Liver (tissue), 9 donors: ENCODE results near the gene FLOT1. TPM values are rescaled to one million over a fixed set of nuclear protein-coding genes. Genes with fewer than 3 reads are reported as not detected.

Source experiments
- DNase-seq: peaks from one replicate; pipeline ENCODE4 v3.0.0-alpha.2; 2017; ENCODE audit warnings: low spot score
- H3K27ac ChIP-seq, 2 donors: one replicate each; pipeline ENCODE4 v1.7.0; 2013; ENCODE audit warnings: inconsistent platforms in 2 of 2, low read length in 2 of 2, control low read depth in 1 of 2, low read depth in 1 of 2, mild to moderate bottlenecking in 1 of 2
- H3K27me3 ChIP-seq, 4 donors: one replicate each; pipeline versions ENCODE4 v1.6.1 to v1.7.0; 2013; ENCODE audit warnings: low read length in 3 of 4, inconsistent platforms in 1 of 4, mild to moderate bottlenecking in 1 of 4, moderate library complexity in 1 of 4; ENCODE audit not compliant: control insufficient read depth in 4 of 4, insufficient read depth in 4 of 4
- H3K36me3 ChIP-seq, 4 donors: one replicate each; pipeline versions ENCODE4 v1.6.1 to v1.7.0; 2013; ENCODE audit warnings: low read length in 3 of 4, mild to moderate bottlenecking in 3 of 4, low read depth in 1 of 4, moderate library complexity in 1 of 4; ENCODE audit not compliant: control insufficient read depth in 4 of 4, insufficient read depth in 3 of 4
- H3K4me1 ChIP-seq, 4 donors: one replicate each; pipeline versions ENCODE4 v1.6.1 to v1.7.0; 2013; ENCODE audit warnings: low read length in 3 of 4, mild to moderate bottlenecking in 3 of 4, moderate library complexity in 1 of 4; ENCODE audit not compliant: control insufficient read depth in 4 of 4, insufficient read depth in 4 of 4
- H3K4me3 ChIP-seq, 3 donors: one replicate each; pipeline versions ENCODE4 v1.6.1 to v1.7.0; 2013; ENCODE audit warnings: low read length in 3 of 3, control low read depth in 1 of 3, low read depth in 1 of 3, mild to moderate bottlenecking in 1 of 3
- H3K9ac ChIP-seq, 2 donors: one replicate each; pipeline ENCODE4 v1.7.0; 2013; ENCODE audit warnings: low read length in 2 of 2, mild to moderate bottlenecking in 2 of 2, moderate library complexity in 2 of 2, control low read depth in 1 of 2, low read depth in 1 of 2
- H3K9me3 ChIP-seq, 4 donors: one replicate each; pipeline versions ENCODE4 v1.6.1 to v1.7.0; 2013; ENCODE audit warnings: low read length in 3 of 4; ENCODE audit not compliant: control insufficient read depth in 4 of 4
- CTCF ChIP-seq: fragments of 150-350 bp; IDR thresholded peaks from 2 replicates; pipeline ENCODE4 v1.5.1; 2017; ENCODE audit warnings: improper control_type of control experiment, low read depth, low read length; ENCODE audit not compliant: missing input control
- EGR1 ChIP-seq, 2 donors: IDR thresholded peaks; 2 replicates each; pipeline ENCODE4 v1.6.1; 2016 to 2018; ENCODE audit warnings: antibody characterized with exemption in 2 of 2, low read depth in 2 of 2
- FOXA1 ChIP-seq: IDR thresholded peaks from 2 replicates; pipeline ENCODE4 v1.6.1; 2016; ENCODE audit warnings: antibody characterized with exemption
- FOXA2 ChIP-seq: IDR thresholded peaks from 2 replicates; pipeline ENCODE4 v1.6.1; 2016; ENCODE audit warnings: antibody characterized with exemption
- GABPA ChIP-seq, 2 donors: IDR thresholded peaks in 1 of 2; conservative IDR thresholded peaks in 1 of 2; 2 replicates each; pipeline ENCODE4 v1.6.1; 2016; ENCODE audit warnings: antibody characterized with exemption in 2 of 2, mild to moderate bottlenecking in 1 of 2, moderate library complexity in 1 of 2
- HNF4A ChIP-seq, 2 donors: conservative IDR thresholded peaks; 2 replicates each; pipeline ENCODE4 v1.6.1; 2016; ENCODE audit warnings: antibody characterized with exemption in 2 of 2, mild to moderate bottlenecking in 2 of 2
- HNF4G ChIP-seq: IDR thresholded peaks from 2 replicates; pipeline ENCODE4 v1.6.1; 2016; ENCODE audit warnings: antibody characterized with exemption
- JUND ChIP-seq, 2 donors: IDR thresholded peaks; 2 replicates each; pipeline ENCODE4 v1.6.1; 2016; ENCODE audit warnings: antibody characterized with exemption in 2 of 2
- RAD21 ChIP-seq, 2 donors: IDR thresholded peaks; 2 replicates each; pipeline ENCODE4 v1.6.1; 2016; ENCODE audit warnings: antibody characterized with exemption in 2 of 2, mild to moderate bottlenecking in 2 of 2
- REST ChIP-seq: IDR thresholded peaks from 2 replicates; pipeline ENCODE4 v1.6.1; 2016; ENCODE audit warnings: antibody characterized with exemption, mild to moderate bottlenecking
- RXRA ChIP-seq, 2 donors: IDR thresholded peaks; 2 replicates each; pipeline ENCODE4 v1.6.1; 2017 to 2018; ENCODE audit warnings: antibody characterized with exemption in 2 of 2, mild to moderate bottlenecking in 1 of 2
- SP1 ChIP-seq: IDR thresholded peaks from 2 replicates; pipeline ENCODE4 v1.6.1; 2018; ENCODE audit warnings: antibody characterized with exemption, mild to moderate bottlenecking
- TAF1 ChIP-seq: conservative IDR thresholded peaks from 2 replicates; pipeline ENCODE4 v1.6.1; 2016; ENCODE audit warnings: antibody characterized with exemption, mild to moderate bottlenecking
- YY1 ChIP-seq: IDR thresholded peaks from 2 replicates; pipeline ENCODE4 v1.6.1; 2016; ENCODE audit warnings: antibody characterized with exemption, mild to moderate bottlenecking
- WGBS: extraction: QIAGEN DNeasy Blood & Tissue Kit; methylation state at CpG from one replicate; pipeline ENCODE4 v1.1.7; 2013; 5-methylcytosine and 5-hydroxymethylcytosine counted together
- polyA plus RNA-seq, 2 donors: library from polyadenylated mRNA; stranded (reverse) in 1 of 2; unstranded in 1 of 2; fragments of 200-250 nt in 1 of 2; fragments of >200 nt in 1 of 2; fragmentation: Nextera tagmentation in 1 of 2; extraction: Ambion mirVana in 1 of 2; gene quantifications; one replicate each; pipeline versions ENCODE4 v1.2.1 to v1.2.3, GENCODE V29; 2013 to 2015
- total RNA-seq, 2 donors: library from RNA; depleted of rRNA; stranded (reverse); fragments of >200 nt; gene quantifications; one replicate each; pipeline ENCODE4 v1.2.3, GENCODE V29; 2014
- TF ChIP-seq, protein P1 (sequence below): IDR thresholded peaks from 2 replicates; pipeline ENCODE4 v1.6.1; 2016; ENCODE audit warnings: antibody characterized with exemption
- donor health status: healthy.
- donor health status: healthy.
- donor health status: healthy.
- donor health status: healthy.
- donor health status: healthy.

FLOT1 gene
- total and polyA plus RNA-seq, 4 donors: 38.6 to 99.8 (median 59.5) TPM

DNA sequence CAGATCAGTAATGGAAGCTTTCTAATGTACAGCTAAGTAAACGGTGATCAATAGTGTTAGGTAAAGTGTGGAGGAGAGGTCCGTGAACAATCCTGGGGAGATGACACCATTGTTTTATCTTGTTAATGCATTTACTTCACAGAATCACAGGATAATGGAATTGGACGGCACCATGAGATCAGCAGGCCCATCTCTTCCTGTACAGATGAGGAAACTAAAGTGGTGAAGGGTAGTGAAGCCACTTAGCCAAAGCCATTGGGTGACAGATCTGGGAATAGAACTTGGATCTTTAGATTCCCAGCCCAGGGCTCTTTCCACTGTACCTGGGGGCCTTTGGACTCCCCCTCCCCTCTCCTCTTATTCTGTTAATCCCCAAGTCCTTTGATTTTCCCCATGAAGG, 28.1 kb upstream of the FLOT1 start:
- Histone ChIP-seq H3K27me3 (no peaks in the 10 kb centered on the region), H3K4me1 (peaks cover 0 to 14% (median 8%) of the 10 kb centered on the region in 4 donors), H3K9me3 (no peaks in the 10 kb centered on the region), H3K4me3 (no peak overlapping the region), H3K9ac (no peak overlapping the region), H3K36me3 (no peaks in the 10 kb centered on the region), H3K27ac (no peak overlapping the region)
- TF ChIP-seq SP1 (no peak), HNF4G (no peak), FOXA1 (no peak)
- 93% methylated on average over 3 of the region's 3 CpGs for WGBS
- DNase-seq: no peak

- WGBS: 82% methylated on average over 5 of the region's 5 CpGs
Observed at GRCh38 chr6:30769853-30770524, 27.5 kb upstream of the FLOT1 start.

More at GRCh38 chr6:30769853-30770524, 27.5 kb upstream of the FLOT1 start:
- no peaks in the 10 kb centered on the region for H3K27me3 ChIP-seq
- H3K4me1 ChIP-seq: peaks cover 0 to 14% (median 8%) of the 10 kb centered on the region in 4 donors
- no peaks in the 10 kb centered on the region for H3K36me3 ChIP-seq
- H3K27ac ChIP-seq: no peak overlapping the region
- H3K9ac ChIP-seq: no peak overlapping the region
- DNase-seq: no peak
- no peak overlapping the region for H3K4me3 ChIP-seq
- no peak for TF ChIP-seq SP1
- no peak for TF ChIP-seq RXRA (IDR thresholded peaks at IDR 0.05)
- TF ChIP-seq, protein P1, sequence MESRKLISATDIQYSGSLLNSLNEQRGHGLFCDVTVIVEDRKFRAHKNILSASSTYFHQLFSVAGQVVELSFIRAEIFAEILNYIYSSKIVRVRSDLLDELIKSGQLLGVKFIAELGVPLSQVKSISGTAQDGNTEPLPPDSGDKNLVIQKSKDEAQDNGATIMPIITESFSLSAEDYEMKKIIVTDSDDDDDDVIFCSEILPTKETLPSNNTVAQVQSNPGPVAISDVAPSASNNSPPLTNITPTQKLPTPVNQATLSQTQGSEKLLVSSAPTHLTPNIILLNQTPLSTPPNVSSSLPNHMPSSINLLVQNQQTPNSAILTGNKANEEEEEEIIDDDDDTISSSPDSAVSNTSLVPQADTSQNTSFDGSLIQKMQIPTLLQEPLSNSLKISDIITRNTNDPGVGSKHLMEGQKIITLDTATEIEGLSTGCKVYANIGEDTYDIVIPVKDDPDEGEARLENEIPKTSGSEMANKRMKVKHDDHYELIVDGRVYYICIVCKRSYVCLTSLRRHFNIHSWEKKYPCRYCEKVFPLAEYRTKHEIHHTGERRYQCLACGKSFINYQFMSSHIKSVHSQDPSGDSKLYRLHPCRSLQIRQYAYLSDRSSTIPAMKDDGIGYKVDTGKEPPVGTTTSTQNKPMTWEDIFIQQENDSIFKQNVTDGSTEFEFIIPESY: no peak
- no peak for TF ChIP-seq HNF4A (conservative IDR thresholded peaks at IDR 0.05)
- no peak for TF ChIP-seq GABPA (IDR thresholded peaks at IDR 0.05 in 1 of 2, conservative IDR thresholded peaks at IDR 0.05 in 1 of 2)
- TF ChIP-seq REST: no peak
- no peak for TF ChIP-seq FOXA2
- no peak for TF ChIP-seq TAF1
- TF ChIP-seq FOXA1: no peak
- TF ChIP-seq CTCF: no peak
- TF ChIP-seq YY1: no peak
- TF ChIP-seq EGR1 (IDR thresholded peaks at IDR 0.05; ENCODE audit: low read depth in 2 of 2): no peak
- TF ChIP-seq RAD21 (IDR thresholded peaks at IDR 0.05): no peak
- no peak for TF ChIP-seq JUND (IDR thresholded peaks at IDR 0.05)
- no peaks in the 10 kb centered on the region for H3K9me3 ChIP-seq
